ENCODE data around the gene ELOVL5.

GRCh38 chr6:53312355-53312754 is 36.4 kb downstream of the ELOVL5 start:
- TF ChIP-seq CTCF (IDR thresholded peaks at IDR 0.05) (no peak), EZH2phosphoT487 (IDR thresholded peaks at IDR 0.05) (no peak)

Data from neural progenitor cell (in vitro differentiated cells).